GM12872 (cell line): ENCODE data around the gene ATAD3A.

Source experiments
- TF ChIP-seq, protein P1 (sequence below): IDR thresholded peaks from 3 replicates; pipeline ENCODE4 v1.5.1; 2011; ENCODE audit warnings: low read depth, mild to moderate bottlenecking, low read length, moderate library complexity; ENCODE audit not compliant: insufficient read depth

Gene ATAD3A

DNA sequence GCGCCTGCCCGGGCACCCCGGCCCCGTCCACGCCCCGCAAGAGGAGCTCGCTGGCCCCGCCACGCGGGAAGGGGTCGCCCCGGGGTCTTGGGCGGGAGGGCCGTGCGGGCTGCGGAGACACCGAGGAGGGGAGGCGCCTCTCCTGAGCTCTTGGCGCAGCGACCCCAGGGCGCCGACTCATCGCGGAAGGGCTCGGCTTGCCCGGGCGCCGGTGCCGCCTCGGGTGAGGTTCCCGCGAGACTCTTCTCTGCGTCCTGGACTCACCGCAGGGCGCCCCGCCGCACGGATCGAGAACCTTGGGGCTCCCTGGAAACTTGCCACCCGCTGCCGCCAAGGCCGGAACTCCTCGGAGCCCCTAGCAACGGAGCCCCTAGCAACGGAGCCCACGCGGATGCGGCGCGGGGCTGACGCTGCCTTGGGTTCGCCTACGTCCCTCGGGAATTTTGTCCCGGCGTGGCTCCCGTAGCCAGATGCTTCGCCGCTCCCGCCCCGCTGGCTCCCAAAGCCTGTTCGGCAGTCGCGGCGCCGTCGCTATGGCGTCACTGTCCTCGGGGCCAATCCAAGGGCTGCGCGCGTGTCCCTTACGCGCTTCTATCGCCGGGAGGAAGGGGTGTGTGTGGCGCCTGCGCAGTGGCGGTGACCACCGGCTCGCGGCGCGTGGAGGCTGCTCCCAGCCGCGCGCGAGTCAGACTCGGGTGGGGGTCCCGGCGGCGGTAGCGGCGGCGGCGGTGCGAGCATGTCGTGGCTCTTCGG lies at the start of gene ATAD3A:
ATAD3A (plus strand) TSS at position 630 of the 753 bp plus-strand sequence; CDS start at position 737, 107 bp downstream.
- TF ChIP-seq, protein P1, sequence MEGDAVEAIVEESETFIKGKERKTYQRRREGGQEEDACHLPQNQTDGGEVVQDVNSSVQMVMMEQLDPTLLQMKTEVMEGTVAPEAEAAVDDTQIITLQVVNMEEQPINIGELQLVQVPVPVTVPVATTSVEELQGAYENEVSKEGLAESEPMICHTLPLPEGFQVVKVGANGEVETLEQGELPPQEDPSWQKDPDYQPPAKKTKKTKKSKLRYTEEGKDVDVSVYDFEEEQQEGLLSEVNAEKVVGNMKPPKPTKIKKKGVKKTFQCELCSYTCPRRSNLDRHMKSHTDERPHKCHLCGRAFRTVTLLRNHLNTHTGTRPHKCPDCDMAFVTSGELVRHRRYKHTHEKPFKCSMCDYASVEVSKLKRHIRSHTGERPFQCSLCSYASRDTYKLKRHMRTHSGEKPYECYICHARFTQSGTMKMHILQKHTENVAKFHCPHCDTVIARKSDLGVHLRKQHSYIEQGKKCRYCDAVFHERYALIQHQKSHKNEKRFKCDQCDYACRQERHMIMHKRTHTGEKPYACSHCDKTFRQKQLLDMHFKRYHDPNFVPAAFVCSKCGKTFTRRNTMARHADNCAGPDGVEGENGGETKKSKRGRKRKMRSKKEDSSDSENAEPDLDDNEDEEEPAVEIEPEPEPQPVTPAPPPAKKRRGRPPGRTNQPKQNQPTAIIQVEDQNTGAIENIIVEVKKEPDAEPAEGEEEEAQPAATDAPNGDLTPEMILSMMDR, result no peak

GRCh38 chr1:1462318-1462966 lies 49.5 kb upstream of the ATAD3A start:
- TF ChIP-seq, protein P1, result no peak

DNA sequence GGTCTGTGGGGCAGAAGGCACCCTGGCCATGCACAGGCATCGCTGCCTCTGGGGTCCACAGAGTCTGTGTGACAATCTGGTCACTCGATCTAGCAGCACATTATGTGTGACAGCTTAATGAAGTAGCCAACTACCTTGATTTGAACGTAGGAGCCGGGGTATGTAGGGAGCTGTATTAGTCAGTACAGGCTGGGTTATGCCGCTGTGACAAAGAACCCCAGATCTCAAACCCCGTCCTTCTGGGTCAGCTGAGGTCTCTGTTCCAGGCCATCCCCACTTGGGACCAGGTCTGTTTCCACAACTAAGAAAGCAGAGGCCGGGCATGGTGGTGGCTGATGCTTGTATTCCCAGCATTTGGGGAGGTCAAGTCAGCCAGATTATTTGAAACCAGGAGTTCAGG lies 48.6 kb upstream of the ATAD3A start:
- TF ChIP-seq, protein P1, result no peak

DNA sequence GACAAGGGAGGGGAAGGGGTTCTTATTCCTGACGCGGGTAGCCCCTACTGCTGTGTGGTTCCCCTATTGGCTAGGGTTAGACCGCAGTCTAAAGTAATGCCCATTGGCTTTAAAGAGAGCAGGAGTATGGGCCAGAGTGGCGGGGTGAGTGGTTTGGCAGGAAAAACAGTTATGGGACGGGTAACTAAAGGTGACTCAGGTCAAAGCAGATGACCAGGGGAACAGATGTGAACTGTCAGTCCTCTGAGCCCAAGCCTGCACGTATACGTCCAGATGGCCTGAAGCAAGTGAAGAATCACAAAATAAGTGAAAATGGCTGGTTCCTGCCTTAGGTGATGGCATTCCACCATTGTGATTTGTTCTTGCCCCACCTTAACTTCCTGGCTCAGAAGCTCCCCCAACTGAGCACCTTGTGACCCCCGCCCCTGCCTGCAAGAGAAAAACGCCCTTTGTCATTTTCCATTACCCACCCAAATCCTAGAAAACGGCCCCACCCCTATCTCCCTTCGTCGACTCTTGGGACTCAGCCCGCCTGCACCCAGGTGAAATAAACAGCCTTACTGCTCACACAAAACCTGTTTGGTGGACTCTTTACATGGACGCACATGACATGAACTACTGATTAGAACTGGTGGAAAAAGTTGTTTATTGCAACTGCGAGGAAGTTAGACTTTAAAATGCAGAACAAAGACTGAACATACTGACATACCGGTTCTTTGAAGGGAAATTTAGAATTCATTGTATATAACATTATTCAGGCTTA lies 41.2 kb upstream of the ATAD3A start:
- TF ChIP-seq, protein P1, result no peak

DNA sequence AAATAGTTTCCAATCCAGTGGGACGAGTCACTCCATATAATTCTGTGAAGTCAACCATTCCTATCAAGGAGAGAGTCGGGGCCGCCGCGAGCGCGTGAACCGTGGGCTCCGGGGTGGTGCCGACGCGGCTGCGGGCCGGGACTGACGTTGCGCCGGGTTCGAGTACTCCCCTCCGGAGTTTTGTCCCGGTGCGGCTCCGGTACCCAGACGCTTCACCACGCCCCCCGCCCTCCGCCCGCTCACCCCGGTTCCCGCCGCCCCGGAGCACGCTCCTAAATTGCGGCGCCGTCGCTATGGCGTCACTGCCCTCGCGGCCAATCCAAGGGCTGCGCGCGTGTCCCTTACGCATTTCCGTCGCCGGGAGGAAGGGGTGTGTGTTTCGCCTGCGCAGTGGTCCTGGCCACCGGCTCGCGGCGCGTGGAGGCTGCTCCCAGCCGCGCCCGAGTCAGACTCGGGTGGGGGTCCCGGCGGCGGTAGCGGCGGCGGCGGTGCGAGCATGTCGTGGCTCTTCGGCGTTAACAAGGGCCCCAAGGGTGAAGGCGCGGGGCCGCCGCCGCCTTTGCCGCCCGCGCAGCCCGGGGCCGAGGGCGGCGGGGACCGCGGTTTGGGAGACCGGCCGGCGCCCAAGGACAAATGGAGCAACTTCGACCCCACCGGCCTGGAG lies 40.4 kb upstream of the ATAD3A start, which contains the start of gene ATAD3B:
ATAD3B (plus strand) TSS at position 377 of the 664 bp plus-strand sequence; CDS start at position 497, 120 bp downstream.
- TF ChIP-seq, protein P1, result no peak

DNA sequence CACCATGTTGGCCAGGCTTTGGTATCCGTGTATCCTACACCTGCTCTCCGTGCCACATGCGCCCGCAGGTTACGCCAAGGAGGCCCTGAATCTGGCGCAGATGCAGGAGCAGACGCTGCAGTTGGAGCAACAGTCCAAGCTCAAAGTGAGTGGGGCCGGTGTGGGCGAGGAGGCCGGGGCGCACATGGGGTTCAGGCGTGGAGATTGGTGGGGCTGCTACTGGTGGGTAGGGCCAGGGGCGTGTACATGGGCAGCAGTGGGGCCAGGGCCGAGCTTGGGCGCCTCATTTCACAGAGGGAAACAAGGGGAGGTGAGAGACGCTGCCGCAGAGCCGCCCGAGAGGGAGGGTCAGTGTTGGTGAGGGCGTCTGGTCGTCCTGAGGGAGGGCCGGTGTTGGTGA lies 34.8 kb upstream of the ATAD3A start:
- TF ChIP-seq, protein P1, result no peak
